ENCODE results near the gene EPGN.

GRCh38 chr4:74365761-74366160 lies 57.5 kb downstream of the EPGN start:
- TF ChIP-seq CTCF (IDR thresholded peaks at IDR 0.05) = no peak
- no peak for TF ChIP-seq EZH2 (IDR thresholded peaks at IDR 0.05; ENCODE audit: borderline replicate concordance, insufficient read depth, low read depth, low read length, poor library complexity, severe bottlenecking)

All from B cell (primary cell).